ENCODE measurements around the gene FSTL4. TPM values are rescaled to one million over a fixed set of nuclear protein-coding genes. Genes with fewer than 3 reads are reported as not detected.

FSTL4 gene
- total and polyA plus RNA-seq, 2 experiments from 2014 or later, result 1.4 to 2.8 TPM

- no peaks in the 10 kb centered on the region for H3F3A ChIP-seq (replicated peaks; ENCODE audit: low read depth)
- no peaks in the 10 kb centered on the region for H4K20me1 ChIP-seq (replicated peaks; ENCODE audit: insufficient read depth)
- Mint-ChIP-seq H3K36me3 (ENCODE audit: low read depth) (no peaks in the 10 kb centered on the region), H3K9me3 (no peaks in the 10 kb centered on the region), H3K27ac (no peak overlapping the region), H3K27me3 (ENCODE audit: insufficient read depth, low read depth, poor library complexity) (peaks cover 22% of the 10 kb centered on the region), H3K4me1 (peaks cover 48% of the 10 kb centered on the region), H3K4me3 (no peak overlapping the region)
- 0 out of 2 replicates have a peak, but pooled peaks cover 3% of the 10 kb centered on the region for H3K9me2 ChIP-seq (ENCODE audit: insufficient read depth)
- H3K27me3 ChIP-seq (ENCODE audit: insufficient read depth), result no peaks in the 10 kb centered on the region
- H3K27ac ChIP-seq (ENCODE audit: low read depth), result no peak overlapping the region
- H3K4me1 ChIP-seq (ENCODE audit: insufficient read depth), result peaks cover 36% of the 10 kb centered on the region
- DNase-seq (ENCODE audit: low spot score) (no peak), ATAC-seq (no peak)
- H3K4me3 ChIP-seq, result no peak overlapping the region
- no peaks in the 10 kb centered on the region for H3K79me2 ChIP-seq (replicated peaks; ENCODE audit: insufficient read depth)
- no peaks in the 10 kb centered on the region for H3K36me3 ChIP-seq (ENCODE audit: insufficient read depth)
- TF ChIP-seq STAT1 (IDR thresholded peaks at IDR 0.05; ENCODE audit: unreplicated experiment) (no peak), EZH2phosphoT487 (IDR thresholded peaks at IDR 0.05; ENCODE audit: unreplicated experiment) (no peak), ETS1 (IDR thresholded peaks at IDR 0.05) (no peak), JUNB (IDR thresholded peaks at IDR 0.05; ENCODE audit: unreplicated experiment) (no peak)
- H2AFZ ChIP-seq, result no peak overlapping the region
- H3K4me2 ChIP-seq, result peak overlapping the region; percentile 45; the same call in 1 of the 2 replicates
Measured at GRCh38 chr5:133340002-133340755, 272.2 kb downstream of the FSTL4 start.

GRCh38 chr5:133338504-133339355 is 273.6 kb downstream of the FSTL4 start:
- Mint-ChIP-seq H3K27me3 (ENCODE audit: insufficient read depth, low read depth, poor library complexity) (peaks cover 20% of the 10 kb centered on the region), H3K4me1 (peaks cover 35% of the 10 kb centered on the region), H3K9me3 (no peaks in the 10 kb centered on the region), H3K36me3 (ENCODE audit: low read depth) (no peaks in the 10 kb centered on the region), H3K4me3 (no peak overlapping the region), H3K27ac (no peak overlapping the region)
- no peak overlapping the region for H3K4me3 ChIP-seq
- peaks cover 28% of the 10 kb centered on the region for H3K4me1 ChIP-seq (ENCODE audit: insufficient read depth)
- H3K27ac ChIP-seq (ENCODE audit: low read depth), result no peak overlapping the region
- DNase-seq (ENCODE audit: low spot score) (no peak), ATAC-seq (no peak)
- 0 out of 2 replicates have a peak, but pooled peaks cover 3% of the 10 kb centered on the region for H3K9me2 ChIP-seq (ENCODE audit: insufficient read depth)
- H3K27me3 ChIP-seq (ENCODE audit: insufficient read depth), result no peaks in the 10 kb centered on the region
- H3K4me2 ChIP-seq, result no peak overlapping the region
- H3K36me3 ChIP-seq (ENCODE audit: insufficient read depth), result no peaks in the 10 kb centered on the region
- TF ChIP-seq STAT1 (IDR thresholded peaks at IDR 0.05; ENCODE audit: unreplicated experiment), result no peak
- no peak for TF ChIP-seq JUNB (IDR thresholded peaks at IDR 0.05; ENCODE audit: unreplicated experiment)
- TF ChIP-seq, protein P1, sequence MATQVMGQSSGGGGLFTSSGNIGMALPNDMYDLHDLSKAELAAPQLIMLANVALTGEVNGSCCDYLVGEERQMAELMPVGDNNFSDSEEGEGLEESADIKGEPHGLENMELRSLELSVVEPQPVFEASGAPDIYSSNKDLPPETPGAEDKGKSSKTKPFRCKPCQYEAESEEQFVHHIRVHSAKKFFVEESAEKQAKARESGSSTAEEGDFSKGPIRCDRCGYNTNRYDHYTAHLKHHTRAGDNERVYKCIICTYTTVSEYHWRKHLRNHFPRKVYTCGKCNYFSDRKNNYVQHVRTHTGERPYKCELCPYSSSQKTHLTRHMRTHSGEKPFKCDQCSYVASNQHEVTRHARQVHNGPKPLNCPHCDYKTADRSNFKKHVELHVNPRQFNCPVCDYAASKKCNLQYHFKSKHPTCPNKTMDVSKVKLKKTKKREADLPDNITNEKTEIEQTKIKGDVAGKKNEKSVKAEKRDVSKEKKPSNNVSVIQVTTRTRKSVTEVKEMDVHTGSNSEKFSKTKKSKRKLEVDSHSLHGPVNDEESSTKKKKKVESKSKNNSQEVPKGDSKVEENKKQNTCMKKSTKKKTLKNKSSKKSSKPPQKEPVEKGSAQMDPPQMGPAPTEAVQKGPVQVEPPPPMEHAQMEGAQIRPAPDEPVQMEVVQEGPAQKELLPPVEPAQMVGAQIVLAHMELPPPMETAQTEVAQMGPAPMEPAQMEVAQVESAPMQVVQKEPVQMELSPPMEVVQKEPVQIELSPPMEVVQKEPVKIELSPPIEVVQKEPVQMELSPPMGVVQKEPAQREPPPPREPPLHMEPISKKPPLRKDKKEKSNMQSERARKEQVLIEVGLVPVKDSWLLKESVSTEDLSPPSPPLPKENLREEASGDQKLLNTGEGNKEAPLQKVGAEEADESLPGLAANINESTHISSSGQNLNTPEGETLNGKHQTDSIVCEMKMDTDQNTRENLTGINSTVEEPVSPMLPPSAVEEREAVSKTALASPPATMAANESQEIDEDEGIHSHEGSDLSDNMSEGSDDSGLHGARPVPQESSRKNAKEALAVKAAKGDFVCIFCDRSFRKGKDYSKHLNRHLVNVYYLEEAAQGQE (IDR thresholded peaks at IDR 0.05; ENCODE audit: unreplicated experiment), result no peak
- TF ChIP-seq, protein P2, sequence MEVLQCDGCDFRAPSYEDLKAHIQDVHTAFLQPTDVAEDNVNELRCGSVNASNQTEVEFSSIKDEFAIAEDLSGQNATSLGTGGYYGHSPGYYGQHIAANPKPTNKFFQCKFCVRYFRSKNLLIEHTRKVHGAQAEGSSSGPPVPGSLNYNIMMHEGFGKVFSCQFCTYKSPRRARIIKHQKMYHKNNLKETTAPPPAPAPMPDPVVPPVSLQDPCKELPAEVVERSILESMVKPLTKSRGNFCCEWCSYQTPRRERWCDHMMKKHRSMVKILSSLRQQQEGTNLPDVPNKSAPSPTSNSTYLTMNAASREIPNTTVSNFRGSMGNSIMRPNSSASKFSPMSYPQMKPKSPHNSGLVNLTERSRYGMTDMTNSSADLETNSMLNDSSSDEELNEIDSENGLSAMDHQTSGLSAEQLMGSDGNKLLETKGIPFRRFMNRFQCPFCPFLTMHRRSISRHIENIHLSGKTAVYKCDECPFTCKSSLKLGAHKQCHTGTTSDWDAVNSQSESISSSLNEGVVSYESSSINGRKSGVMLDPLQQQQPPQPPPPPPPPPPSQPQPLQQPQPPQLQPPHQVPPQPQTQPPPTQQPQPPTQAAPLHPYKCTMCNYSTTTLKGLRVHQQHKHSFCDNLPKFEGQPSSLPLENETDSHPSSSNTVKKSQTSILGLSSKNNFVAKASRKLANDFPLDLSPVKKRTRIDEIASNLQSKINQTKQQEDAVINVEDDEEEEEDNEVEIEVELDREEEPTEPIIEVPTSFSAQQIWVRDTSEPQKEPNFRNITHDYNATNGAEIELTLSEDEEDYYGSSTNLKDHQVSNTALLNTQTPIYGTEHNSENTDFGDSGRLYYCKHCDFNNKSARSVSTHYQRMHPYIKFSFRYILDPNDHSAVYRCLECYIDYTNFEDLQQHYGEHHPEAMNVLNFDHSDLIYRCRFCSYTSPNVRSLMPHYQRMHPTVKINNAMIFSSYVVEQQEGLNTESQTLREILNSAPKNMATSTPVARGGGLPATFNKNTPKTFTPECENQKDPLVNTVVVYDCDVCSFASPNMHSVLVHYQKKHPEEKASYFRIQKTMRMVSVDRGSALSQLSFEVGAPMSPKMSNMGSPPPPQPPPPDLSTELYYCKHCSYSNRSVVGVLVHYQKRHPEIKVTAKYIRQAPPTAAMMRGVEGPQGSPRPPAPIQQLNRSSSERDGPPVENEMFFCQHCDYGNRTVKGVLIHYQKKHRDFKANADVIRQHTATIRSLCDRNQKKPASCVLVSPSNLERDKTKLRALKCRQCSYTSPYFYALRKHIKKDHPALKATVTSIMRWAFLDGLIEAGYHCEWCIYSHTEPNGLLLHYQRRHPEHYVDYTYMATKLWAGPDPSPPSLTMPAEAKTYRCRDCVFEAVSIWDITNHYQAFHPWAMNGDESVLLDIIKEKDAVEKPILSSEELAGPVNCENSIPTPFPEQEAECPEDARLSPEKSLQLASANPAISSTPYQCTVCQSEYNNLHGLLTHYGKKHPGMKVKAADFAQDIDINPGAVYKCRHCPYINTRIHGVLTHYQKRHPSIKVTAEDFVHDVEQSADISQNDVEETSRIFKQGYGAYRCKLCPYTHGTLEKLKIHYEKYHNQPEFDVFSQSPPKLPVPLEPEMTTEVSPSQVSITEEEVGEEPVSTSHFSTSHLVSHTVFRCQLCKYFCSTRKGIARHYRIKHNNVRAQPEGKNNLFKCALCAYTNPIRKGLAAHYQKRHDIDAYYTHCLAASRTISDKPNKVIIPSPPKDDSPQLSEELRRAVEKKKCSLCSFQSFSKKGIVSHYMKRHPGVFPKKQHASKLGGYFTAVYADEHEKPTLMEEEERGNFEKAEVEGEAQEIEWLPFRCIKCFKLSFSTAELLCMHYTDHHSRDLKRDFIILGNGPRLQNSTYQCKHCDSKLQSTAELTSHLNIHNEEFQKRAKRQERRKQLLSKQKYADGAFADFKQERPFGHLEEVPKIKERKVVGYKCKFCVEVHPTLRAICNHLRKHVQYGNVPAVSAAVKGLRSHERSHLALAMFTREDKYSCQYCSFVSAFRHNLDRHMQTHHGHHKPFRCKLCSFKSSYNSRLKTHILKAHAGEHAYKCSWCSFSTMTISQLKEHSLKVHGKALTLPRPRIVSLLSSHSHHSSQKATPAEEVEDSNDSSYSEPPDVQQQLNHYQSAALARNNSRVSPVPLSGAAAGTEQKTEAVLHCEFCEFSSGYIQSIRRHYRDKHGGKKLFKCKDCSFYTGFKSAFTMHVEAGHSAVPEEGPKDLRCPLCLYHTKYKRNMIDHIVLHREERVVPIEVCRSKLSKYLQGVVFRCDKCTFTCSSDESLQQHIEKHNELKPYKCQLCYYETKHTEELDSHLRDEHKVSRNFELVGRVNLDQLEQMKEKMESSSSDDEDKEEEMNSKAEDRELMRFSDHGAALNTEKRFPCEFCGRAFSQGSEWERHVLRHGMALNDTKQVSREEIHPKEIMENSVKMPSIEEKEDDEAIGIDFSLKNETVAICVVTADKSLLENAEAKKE (CRISPR knock-in tag; IDR thresholded peaks at IDR 0.05), result no peak
- TF ChIP-seq NANOG (IDR thresholded peaks at IDR 0.05; ENCODE audit: borderline replicate concordance), result no peak
- no peaks in the 10 kb centered on the region for H3F3A ChIP-seq (replicated peaks; ENCODE audit: low read depth)
- H2AFZ ChIP-seq, result no peak overlapping the region
- no peaks in the 10 kb centered on the region for H4K20me1 ChIP-seq (replicated peaks; ENCODE audit: insufficient read depth)
- no peaks in the 10 kb centered on the region for H3K79me2 ChIP-seq (replicated peaks; ENCODE audit: insufficient read depth)
